ENCODE results near the gene BCHE.

DNA sequence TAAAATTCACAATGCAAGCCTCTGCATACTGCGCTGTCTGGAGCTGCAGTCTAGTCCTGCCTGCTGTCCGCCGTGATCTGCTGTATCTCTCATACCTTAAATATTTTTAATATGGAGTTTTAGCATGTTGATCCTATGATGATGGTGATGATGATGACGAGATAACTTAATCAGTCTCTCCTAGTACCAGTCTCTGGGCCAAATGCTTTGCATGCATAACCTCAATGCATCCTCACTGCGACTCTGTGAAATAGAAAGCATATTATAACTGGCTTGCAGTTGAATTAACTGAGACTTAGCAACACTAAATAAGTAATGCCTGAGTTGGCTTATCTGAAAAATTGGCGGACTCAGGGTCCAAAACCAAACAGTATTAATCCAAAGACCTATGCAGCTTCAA, 38.4 kb upstream of the BCHE start:
- TF ChIP-seq RNF2 (IDR thresholded peaks at IDR 0.05; ENCODE audit: borderline replicate concordance, low read depth) (no peak), ZFP36 (IDR thresholded peaks at IDR 0.05; ENCODE audit: borderline replicate concordance, partially characterized antibody) (no peak), CEBPB (IDR thresholded peaks at IDR 0.05) (no peak), MAFK (IDR thresholded peaks at IDR 0.05; ENCODE audit: partially characterized antibody) (no peak), MYC (IDR thresholded peaks at IDR 0.05; ENCODE audit: borderline replicate concordance, low read length) (no peak), CBX8 (IDR thresholded peaks at IDR 0.05) (no peak), CHD2 (IDR thresholded peaks at IDR 0.05; ENCODE audit: low read length, partially characterized antibody) (no peak)
- TF ChIP-seq, protein P1, sequence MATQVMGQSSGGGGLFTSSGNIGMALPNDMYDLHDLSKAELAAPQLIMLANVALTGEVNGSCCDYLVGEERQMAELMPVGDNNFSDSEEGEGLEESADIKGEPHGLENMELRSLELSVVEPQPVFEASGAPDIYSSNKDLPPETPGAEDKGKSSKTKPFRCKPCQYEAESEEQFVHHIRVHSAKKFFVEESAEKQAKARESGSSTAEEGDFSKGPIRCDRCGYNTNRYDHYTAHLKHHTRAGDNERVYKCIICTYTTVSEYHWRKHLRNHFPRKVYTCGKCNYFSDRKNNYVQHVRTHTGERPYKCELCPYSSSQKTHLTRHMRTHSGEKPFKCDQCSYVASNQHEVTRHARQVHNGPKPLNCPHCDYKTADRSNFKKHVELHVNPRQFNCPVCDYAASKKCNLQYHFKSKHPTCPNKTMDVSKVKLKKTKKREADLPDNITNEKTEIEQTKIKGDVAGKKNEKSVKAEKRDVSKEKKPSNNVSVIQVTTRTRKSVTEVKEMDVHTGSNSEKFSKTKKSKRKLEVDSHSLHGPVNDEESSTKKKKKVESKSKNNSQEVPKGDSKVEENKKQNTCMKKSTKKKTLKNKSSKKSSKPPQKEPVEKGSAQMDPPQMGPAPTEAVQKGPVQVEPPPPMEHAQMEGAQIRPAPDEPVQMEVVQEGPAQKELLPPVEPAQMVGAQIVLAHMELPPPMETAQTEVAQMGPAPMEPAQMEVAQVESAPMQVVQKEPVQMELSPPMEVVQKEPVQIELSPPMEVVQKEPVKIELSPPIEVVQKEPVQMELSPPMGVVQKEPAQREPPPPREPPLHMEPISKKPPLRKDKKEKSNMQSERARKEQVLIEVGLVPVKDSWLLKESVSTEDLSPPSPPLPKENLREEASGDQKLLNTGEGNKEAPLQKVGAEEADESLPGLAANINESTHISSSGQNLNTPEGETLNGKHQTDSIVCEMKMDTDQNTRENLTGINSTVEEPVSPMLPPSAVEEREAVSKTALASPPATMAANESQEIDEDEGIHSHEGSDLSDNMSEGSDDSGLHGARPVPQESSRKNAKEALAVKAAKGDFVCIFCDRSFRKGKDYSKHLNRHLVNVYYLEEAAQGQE (IDR thresholded peaks at IDR 0.05) = no peak
- TF ChIP-seq, protein P2, sequence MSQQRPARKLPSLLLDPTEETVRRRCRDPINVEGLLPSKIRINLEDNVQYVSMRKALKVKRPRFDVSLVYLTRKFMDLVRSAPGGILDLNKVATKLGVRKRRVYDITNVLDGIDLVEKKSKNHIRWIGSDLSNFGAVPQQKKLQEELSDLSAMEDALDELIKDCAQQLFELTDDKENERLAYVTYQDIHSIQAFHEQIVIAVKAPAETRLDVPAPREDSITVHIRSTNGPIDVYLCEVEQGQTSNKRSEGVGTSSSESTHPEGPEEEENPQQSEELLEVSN (IDR thresholded peaks at IDR 0.05; ENCODE audit: borderline replicate concordance, low read depth) = no peak
- TF ChIP-seq, protein P3, sequence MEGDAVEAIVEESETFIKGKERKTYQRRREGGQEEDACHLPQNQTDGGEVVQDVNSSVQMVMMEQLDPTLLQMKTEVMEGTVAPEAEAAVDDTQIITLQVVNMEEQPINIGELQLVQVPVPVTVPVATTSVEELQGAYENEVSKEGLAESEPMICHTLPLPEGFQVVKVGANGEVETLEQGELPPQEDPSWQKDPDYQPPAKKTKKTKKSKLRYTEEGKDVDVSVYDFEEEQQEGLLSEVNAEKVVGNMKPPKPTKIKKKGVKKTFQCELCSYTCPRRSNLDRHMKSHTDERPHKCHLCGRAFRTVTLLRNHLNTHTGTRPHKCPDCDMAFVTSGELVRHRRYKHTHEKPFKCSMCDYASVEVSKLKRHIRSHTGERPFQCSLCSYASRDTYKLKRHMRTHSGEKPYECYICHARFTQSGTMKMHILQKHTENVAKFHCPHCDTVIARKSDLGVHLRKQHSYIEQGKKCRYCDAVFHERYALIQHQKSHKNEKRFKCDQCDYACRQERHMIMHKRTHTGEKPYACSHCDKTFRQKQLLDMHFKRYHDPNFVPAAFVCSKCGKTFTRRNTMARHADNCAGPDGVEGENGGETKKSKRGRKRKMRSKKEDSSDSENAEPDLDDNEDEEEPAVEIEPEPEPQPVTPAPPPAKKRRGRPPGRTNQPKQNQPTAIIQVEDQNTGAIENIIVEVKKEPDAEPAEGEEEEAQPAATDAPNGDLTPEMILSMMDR (IDR thresholded peaks at IDR 0.05) = no peak
